Measurements from ENCODE around the gene ABCC5.

DNA sequence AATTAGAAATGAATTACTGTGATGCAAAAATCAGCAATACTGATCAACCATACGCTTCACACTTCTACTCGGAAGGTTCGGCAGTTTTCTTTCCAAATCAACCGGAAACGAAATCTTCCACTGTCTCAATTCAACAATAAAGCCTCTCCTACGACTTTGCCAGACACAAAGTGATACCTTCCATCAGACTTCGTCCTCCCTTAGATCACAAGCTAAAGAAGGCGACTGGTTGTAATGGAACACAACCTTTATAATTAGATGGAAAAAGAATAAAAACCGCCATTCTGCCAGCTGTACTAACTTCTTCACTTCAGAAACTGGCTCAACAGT, 133.6 kb downstream of the ABCC5 start:
- TF ChIP-seq, protein P1, sequence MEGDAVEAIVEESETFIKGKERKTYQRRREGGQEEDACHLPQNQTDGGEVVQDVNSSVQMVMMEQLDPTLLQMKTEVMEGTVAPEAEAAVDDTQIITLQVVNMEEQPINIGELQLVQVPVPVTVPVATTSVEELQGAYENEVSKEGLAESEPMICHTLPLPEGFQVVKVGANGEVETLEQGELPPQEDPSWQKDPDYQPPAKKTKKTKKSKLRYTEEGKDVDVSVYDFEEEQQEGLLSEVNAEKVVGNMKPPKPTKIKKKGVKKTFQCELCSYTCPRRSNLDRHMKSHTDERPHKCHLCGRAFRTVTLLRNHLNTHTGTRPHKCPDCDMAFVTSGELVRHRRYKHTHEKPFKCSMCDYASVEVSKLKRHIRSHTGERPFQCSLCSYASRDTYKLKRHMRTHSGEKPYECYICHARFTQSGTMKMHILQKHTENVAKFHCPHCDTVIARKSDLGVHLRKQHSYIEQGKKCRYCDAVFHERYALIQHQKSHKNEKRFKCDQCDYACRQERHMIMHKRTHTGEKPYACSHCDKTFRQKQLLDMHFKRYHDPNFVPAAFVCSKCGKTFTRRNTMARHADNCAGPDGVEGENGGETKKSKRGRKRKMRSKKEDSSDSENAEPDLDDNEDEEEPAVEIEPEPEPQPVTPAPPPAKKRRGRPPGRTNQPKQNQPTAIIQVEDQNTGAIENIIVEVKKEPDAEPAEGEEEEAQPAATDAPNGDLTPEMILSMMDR (IDR thresholded peaks at IDR 0.05), result no peak
- TF ChIP-seq POLR2A (IDR thresholded peaks at IDR 0.05), result no peak
